ENCODE measurements around the gene OBP2A. TPM values are rescaled to one million over a fixed set of nuclear protein-coding genes. Genes with fewer than 3 reads are reported as not detected.

Gene OBP2A
- total and polyA plus RNA-seq, 2 donors (not counting 3 experiments of a cell fraction or from before 2014, with no cell fraction given) = not detected

- POLR2A ChIA-PET = no interaction called here
- dilution Hi-C loops (cut with MboI; ENCODE audit: extremely low pct_ligation_motif_present, low sequenced_read_pairs) = no loop called here
- FAIRE-seq = no peak
Measured at GRCh38 chr9:135574943-135575342, 29.0 kb downstream of the OBP2A start.

More at GRCh38 chr9:135574943-135575342, 29.0 kb downstream of the OBP2A start:
- intact Hi-C loops (cut with micrococcal nuclease) = no loop called here
- TF ChIP-seq GATA2 (IDR thresholded peaks at IDR 0.05; ENCODE audit: insufficient read depth, insufficient read length, low read depth, low read length) (no peak), MAX (IDR thresholded peaks at IDR 0.05; ENCODE audit: insufficient read depth, insufficient read length) (no peak), CTCF (IDR thresholded peaks at IDR 0.05; ENCODE audit: extremely low read depth in 1 of 2, insufficient read depth in 1 of 2, low read depth in 1 of 2, low read length in 2 of 2) (no peak), JUN (IDR thresholded peaks at IDR 0.05; ENCODE audit: borderline replicate concordance, insufficient read depth, insufficient read length, low read depth) (no peak), EZH2 (IDR thresholded peaks at IDR 0.05; ENCODE audit: borderline replicate concordance, low read depth, low read length, severe bottlenecking) (no peak), POLR2A (IDR thresholded peaks at IDR 0.05; ENCODE audit: low read depth, low read length) (no peak), POLR2AphosphoS5 (IDR thresholded peaks at IDR 0.05; ENCODE audit: insufficient read depth, low read depth, low read length) (no peak), MYC (IDR thresholded peaks at IDR 0.05; ENCODE audit: low read depth, low read length) (no peak)
- H3K27me3 ChIP-seq (ENCODE audit: control insufficient read depth in 2 of 2, insufficient read depth in 2 of 2, low read length in 2 of 2) = no peaks in the 10 kb centered on the region
- no peak overlapping the region for H3K27ac ChIP-seq (ENCODE audit: insufficient read depth, low read depth, low read length)
- H3K36me3 ChIP-seq (ENCODE audit: control insufficient read depth in 2 of 2, extremely low read depth in 1 of 2, insufficient read depth in 2 of 2, low read length in 2 of 2) = no peaks in the 10 kb centered on the region
- H2AFZ ChIP-seq (ENCODE audit: low read depth, low read length) = no peak overlapping the region
- H3K9me3 ChIP-seq (replicated peaks; ENCODE audit: control insufficient read depth, insufficient read depth, low read length) = no peaks in the 10 kb centered on the region
- no peaks in the 10 kb centered on the region for H3K4me1 ChIP-seq (ENCODE audit: control insufficient read depth, extremely low read depth, insufficient read depth, low read length)
- H4K20me1 ChIP-seq (replicated peaks; ENCODE audit: control insufficient read depth, extremely low read depth, insufficient read depth, low read length) = no peaks in the 10 kb centered on the region
- no peak for DNase-seq (ENCODE audit: low read depth, low spot score)
- BruUV-seq (replicated peaks) = no TSS peak
- CTCF ChIA-PET = no interaction called here
- H3K9ac ChIP-seq (replicated peaks; ENCODE audit: extremely low read depth, insufficient read depth, low read length) = no peak overlapping the region
- no peak overlapping the region for H3K4me3 ChIP-seq (replicated peaks in 1 of 3; ENCODE audit: insufficient read depth in 1 of 3, low read depth in 1 of 3, low read length in 3 of 3)
- no peaks in the 10 kb centered on the region for H3K79me2 ChIP-seq (ENCODE audit: control insufficient read depth, insufficient read depth, low read length)
- H3K9me1 ChIP-seq (replicated peaks; ENCODE audit: control insufficient read depth, extremely low read depth, insufficient read depth, low read length) = no peaks in the 10 kb centered on the region
- H3K4me2 ChIP-seq (ENCODE audit: insufficient read depth, low read length) = no peak overlapping the region
